Measurements from ENCODE around the gene PALB2. TPM values are rescaled to one million over a fixed set of nuclear protein-coding genes. Genes with fewer than 3 reads are reported as not detected.
A peak's percentile ranks its signal among the peaks of the same experiment; 100 is the strongest.

PALB2 gene
- 15.6 TPM for total RNA-seq

- intact Hi-C loops (cut with DNase I) = no loop called here
- DNase-seq (ENCODE audit: low spot score) = peak; percentile 94
- ATAC-seq = peak; percentile 100
Observed at GRCh38 chr16:23640931-23641765, at the start of gene PALB2, which contains the start of gene DCTN5. PALB2 (minus strand) TSS chr16:23641310; CDS start chr16:23641157, 153 bp downstream. DCTN5 (plus strand) TSS chr16:23641466; CDS start chr16:23641543, 77 bp downstream.

GRCh38 chr16:23689442-23690187 lies 48.5 kb upstream of the PALB2 start:
- no peak for ATAC-seq

GRCh38 chr16:23687034-23687808 lies 46.1 kb upstream of the PALB2 start:
- intact Hi-C loops (cut with DNase I) = no loop called here
- DNase-seq (ENCODE audit: low spot score) (no peak), ATAC-seq (no peak)

More at GRCh38 chr16:23689442-23690187, 48.5 kb upstream of the PALB2 start:
- intact Hi-C loops (cut with DNase I) = no loop called here
- no peak for DNase-seq (ENCODE audit: low spot score)

GRCh38 chr16:23683487-23683886 lies 42.4 kb upstream of the PALB2 start:
- ATAC-seq = no peak
- DNase-seq (ENCODE audit: low spot score) = no peak
- intact Hi-C loops (cut with DNase I) = no loop called here

GRCh38 chr16:23682181-23682580 lies 41.1 kb upstream of the PALB2 start:
- ATAC-seq = no peak
- intact Hi-C loops (cut with DNase I) = no loop called here
- DNase-seq (ENCODE audit: low spot score) = no peak

GRCh38 chr16:23679986-23680336 lies 38.9 kb upstream of the PALB2 start:
- no peak for ATAC-seq
- no peak for DNase-seq (ENCODE audit: low spot score)
- intact Hi-C loops (cut with DNase I) = no loop called here

- no peak for DNase-seq (ENCODE audit: low spot score)
- ATAC-seq = no peak
- intact Hi-C loops (cut with DNase I) = no loop called here
Observed at GRCh38 chr16:23679274-23679985, 38.3 kb upstream of the PALB2 start.

GRCh38 chr16:23678430-23679273 lies 37.5 kb upstream of the PALB2 start, which contains the start of gene PLK1:
PLK1 (plus strand) TSS chr16:23678889; CDS start chr16:23678933, 44 bp downstream.
- peak; percentile 96 for ATAC-seq
- intact Hi-C loops (cut with DNase I) = no loop called here
- peak; percentile 81 for DNase-seq (ENCODE audit: low spot score)

- no peak for DNase-seq (ENCODE audit: low spot score)
- intact Hi-C loops (cut with DNase I) = no loop called here
- no peak for ATAC-seq
Observed at GRCh38 chr16:23676924-23677480, 35.9 kb upstream of the PALB2 start.

- intact Hi-C loops (cut with DNase I) = no loop called here
Observed at GRCh38 chr16:23673971-23674614, 33.0 kb upstream of the PALB2 start.

GRCh38 chr16:23670137-23670776 lies 29.1 kb upstream of the PALB2 start:
- DNase-seq (ENCODE audit: low spot score) (no peak), ATAC-seq (no peak)
- intact Hi-C loops (cut with DNase I) = no loop called here

More at GRCh38 chr16:23673971-23674614, 33.0 kb upstream of the PALB2 start:
- ATAC-seq (no peak), DNase-seq (ENCODE audit: low spot score) (no peak)

- ATAC-seq (no peak), DNase-seq (ENCODE audit: low spot score) (no peak)
- intact Hi-C loops (cut with DNase I) = no loop called here
Observed at GRCh38 chr16:23668873-23669272, 27.8 kb upstream of the PALB2 start.

GRCh38 chr16:23668225-23668624 lies 27.1 kb upstream of the PALB2 start:
- DNase-seq (ENCODE audit: low spot score) (no peak), ATAC-seq (no peak)
- intact Hi-C loops (cut with DNase I) = no loop called here

GRCh38 chr16:23667355-23667659 lies 26.2 kb upstream of the PALB2 start:
- no peak for ATAC-seq
- no peak for DNase-seq (ENCODE audit: low spot score)
- intact Hi-C loops (cut with DNase I) = no loop called here

- DNase-seq (ENCODE audit: low spot score) = no peak
- no peak for ATAC-seq
Observed at GRCh38 chr16:23666571-23667354, 25.7 kb upstream of the PALB2 start.

GRCh38 chr16:23663918-23664317 lies 22.8 kb upstream of the PALB2 start:
- DNase-seq (ENCODE audit: low spot score) (no peak), ATAC-seq (no peak)
- intact Hi-C loops (cut with DNase I) = no loop called here

More at GRCh38 chr16:23666571-23667354, 25.7 kb upstream of the PALB2 start:
- intact Hi-C loops (cut with DNase I) = no loop called here
